Activated gamma-delta T cell (primary cell): ENCODE data around the gene C19orf73.
"Not testable (repeated sequence)": the region's sequence is repeated elsewhere in the genome, so short reads cannot be mapped to it uniquely, and the experiment has no call there.

ENCODE experiments used
- DNase-seq: peaks from one replicate; lab custom pipeline; 2025; lab: John Stamatoyannopoulos, UW

Gene C19orf73

DNA sequence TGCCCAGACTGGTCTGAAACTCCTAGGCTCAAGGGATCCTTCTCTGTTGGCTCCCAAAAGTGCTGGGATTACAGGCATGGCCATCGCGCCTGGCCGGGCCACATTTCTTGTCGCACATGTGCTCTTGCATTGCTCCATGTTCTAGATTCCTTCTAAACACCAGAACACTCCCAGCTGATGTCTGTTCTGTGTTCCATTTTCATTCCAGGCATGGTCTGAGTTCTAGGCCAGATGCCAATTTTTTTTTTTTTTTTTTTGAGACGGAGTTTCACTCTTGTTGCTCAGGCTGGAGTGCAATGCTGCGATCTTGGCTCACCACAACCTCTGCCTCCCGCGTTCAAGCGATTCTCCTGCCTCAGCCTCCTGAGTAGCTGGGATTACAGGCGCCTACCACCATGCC lies 2.9 kb upstream of the C19orf73 start:
- not testable (repeated sequence) for DNase-seq

DNA sequence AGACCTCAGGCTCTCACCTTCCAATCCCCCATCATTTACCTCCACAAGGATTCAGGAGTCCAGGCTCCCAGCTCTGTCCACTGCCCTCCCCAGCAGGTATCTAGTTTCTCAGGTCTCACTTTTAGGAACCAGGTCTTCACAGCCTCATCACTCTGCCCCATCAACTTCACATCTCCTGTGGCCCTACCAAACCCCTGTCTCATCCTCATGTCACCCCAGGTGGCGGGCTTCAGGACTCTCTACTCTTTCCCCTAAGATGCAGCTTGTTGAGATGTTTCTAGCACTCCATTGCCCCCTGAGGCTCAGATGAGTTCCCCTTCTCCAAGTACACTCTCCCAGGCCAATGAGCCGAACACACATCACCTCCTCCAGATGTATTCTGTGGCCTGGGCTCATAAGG lies 1.9 kb upstream of the C19orf73 start:
- no peak for DNase-seq

- no peak for DNase-seq
Measured at GRCh38 chr19:49120325-49120683, 1.4 kb upstream of the C19orf73 start.

DNA sequence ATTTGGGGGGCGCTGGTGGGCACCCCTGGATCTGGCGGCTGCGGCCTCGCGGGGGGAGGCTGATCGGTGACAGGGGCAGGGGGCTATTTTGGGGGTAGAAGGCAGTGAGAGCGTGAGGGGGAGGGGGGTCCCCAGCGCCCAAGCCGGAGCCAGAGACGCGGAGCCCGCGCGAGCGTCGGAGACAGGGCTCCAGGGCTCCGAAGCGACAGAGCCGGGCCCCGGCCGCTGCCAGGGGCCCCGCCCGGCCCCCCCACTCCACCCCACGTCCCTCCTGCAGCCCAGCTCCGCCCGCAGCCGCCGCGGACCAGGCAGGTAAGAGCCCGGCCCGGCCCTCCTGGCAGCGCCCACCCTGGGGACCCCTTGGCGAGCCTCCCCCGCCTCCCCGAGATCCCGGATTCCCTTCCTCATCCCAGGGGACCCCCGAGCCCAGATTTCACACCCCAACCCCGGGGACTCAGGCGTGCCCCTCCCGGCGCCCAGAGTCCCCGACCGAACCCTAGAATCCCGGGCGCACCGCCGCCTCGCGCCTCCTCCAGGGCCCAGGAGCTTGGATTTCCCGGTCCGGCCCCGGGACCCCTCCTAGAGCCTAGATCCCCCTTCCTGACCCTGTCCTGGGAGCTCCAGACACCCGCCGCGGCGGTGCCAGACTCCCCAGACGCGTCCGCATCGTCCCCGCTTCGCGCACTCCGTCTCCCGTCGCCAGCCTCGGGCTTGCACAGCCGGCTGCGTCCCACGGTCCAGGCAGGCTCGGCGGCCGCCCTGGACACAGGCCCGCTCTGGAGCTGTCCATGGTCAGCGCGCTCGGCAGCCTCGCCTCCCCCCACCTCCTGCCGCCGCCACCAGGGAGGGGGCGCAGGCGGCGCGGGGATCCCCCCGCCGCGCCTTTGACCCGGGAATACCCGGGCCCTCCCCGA lies 725 bp upstream of the C19orf73 start, which contains the start of gene PPFIA3:
Gene PPFIA3 (plus strand): TSS at position 134 of the 914 bp plus-strand sequence. CDS start 8,330 bp downstream, outside the sequence.
- no peak for DNase-seq

- no peak for DNase-seq
Measured at GRCh38 chr19:49117677-49118564, 1.0 kb downstream of the C19orf73 start.

GRCh38 chr19:49116544-49116943 lies 2.4 kb downstream of the C19orf73 start:
- DNase-seq: no peak

DNA sequence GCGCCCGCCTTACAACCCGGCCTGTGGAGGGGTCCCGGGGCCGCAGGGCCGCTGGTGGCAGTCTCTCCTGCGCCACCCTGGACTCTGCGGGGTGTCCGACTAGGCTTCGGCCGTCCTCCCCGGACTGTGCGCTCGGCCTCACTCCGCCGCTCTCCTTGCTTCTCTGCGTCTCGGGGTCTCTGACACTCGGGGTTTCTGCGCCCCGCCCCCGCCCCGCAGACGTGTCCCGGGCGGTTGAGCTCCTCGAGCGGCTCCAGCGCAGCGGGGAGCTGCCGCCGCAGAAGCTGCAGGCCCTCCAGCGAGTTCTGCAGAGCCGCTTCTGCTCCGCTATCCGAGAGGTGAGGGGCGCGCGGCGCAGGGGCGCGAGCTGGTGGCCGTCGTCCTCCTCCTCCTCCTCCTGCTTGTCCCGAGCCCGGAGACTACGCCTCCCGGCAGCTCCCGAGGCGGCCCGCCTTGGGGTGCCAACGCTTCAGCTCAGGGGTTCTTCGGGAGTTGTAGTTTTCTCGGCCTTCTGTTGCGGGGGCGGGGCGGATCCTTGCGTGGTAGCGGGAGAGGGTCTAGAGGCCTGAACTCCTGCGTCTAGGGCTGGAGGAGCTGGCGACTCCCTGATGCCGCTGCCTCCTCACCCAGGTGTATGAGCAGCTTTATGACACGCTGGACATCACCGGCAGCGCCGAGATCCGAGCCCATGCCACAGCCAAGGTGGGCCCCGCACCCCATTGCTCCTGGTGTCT lies 4.1 kb downstream of the C19orf73 start:
- no peak for DNase-seq

- peak; percentile 63 for DNase-seq
Measured at GRCh38 chr19:49113762-49114629, 4.9 kb downstream of the C19orf73 start, which contains the start of gene LIN7B. LIN7B (plus strand) TSS chr19:49114370; CDS start chr19:49114405, 35 bp downstream.

DNA sequence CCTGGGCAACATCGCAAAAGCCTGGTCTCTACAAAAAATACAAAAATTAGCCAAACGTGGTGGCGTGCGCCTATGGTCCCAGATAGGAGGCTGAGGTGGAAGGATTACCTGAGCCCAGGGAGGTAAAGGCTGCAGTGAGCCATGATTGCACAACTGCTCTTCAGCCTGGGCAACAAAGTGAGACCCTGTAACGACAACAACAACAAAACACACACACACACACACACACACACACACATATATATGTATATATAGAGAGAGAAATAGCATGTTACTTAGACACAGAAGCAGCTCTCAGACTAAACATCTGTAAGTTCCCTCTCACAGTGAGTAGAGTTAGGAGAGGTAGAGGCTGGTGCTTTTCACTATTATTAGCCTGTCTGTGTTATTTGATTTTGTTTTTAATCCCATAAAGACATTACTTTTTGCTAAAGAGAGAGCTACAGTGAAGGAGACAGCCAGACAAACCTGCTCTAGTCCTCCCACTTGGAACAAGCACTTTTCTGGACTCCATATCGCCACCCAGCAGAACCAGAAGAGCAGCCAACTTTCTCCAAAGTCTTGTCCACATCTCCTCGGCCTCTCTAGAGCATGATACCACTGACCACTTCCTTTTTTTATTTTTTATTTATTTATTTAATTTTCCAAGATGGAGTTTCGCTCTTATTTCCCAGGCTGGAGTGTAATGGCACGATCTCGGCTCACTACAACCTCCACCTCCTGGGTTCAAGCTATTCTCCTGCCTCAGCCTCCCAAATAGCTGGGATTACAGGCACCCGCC lies 7.5 kb downstream of the C19orf73 start:
- no peak for DNase-seq

GRCh38 chr19:49110567-49110966 lies 8.4 kb downstream of the C19orf73 start:
- no peak for DNase-seq

DNA sequence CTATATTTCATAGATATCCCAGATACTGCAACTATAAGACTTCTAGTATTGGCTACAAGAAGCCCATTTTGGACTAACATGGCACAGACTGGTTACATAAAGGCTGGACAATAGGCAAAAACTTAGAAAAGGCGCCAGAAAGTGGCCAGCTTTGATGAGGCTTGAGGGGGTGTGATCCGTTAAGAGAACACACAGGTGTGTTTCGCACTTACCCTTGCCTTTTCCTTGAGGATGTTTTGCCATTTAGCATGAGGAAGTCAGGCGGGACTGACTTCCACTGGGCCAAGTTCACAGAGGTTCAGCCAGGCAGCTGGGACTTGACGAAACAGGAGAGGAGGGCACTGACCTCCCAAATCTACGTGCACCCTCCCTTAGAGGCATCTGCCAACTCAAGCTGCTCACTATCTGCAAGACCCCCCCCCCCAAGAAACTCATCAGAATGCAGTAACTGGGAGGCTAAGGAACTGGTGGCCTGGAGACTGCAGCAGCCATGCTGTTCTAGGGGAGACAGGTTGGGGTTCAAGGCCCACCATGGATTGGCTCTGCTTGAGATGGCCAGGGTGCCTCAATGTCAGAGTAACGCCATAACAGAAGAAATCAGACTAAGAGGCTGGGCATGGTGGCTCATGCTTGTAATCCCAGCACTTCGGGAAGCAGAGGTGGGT lies 9.2 kb downstream of the C19orf73 start:
- DNase-seq: no peak

- no peak for DNase-seq
Measured at GRCh38 chr19:49109051-49109450, 9.9 kb downstream of the C19orf73 start.

DNA sequence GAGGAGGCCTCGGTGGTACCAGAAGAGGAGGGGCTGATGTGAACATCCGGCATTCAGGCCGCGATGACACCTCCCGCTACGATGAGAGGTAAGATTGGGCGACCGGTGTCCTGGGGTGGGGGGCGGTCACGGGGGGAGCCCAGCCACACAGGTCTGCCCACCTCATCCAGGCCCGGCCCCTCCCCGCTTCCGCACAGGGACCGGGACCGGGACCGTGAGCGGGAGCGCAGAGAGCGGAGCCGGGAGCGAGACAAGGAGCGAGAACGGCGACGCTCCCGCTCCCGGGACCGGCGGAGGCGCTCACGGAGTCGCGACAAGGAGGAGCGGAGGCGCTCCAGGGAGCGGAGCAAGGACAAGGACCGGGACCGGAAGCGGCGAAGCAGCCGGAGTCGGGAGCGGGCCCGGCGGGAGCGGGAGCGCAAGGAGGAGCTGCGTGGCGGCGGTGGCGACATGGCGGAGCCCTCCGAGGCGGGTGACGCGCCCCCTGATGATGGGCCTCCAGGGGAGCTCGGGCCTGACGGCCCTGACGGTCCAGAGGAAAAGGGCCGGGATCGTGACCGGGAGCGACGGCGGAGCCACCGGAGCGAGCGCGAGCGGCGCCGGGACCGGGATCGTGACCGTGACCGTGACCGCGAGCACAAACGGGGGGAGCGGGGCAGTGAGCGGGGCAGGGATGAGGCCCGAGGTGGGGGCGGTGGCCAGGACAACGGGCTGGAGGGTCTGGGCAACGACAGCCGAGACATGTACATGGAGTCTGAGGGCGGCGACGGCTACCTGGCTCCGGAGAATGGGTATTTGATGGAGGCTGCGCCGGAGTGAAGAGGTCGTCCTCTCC lies 11.1 kb downstream of the C19orf73 start:
- DNase-seq: no peak

- DNase-seq: no peak
Measured at GRCh38 chr19:49106648-49107135, 12.3 kb downstream of the C19orf73 start.

GRCh38 chr19:49104229-49104864 lies 14.6 kb downstream of the C19orf73 start:
- no peak for DNase-seq

DNA sequence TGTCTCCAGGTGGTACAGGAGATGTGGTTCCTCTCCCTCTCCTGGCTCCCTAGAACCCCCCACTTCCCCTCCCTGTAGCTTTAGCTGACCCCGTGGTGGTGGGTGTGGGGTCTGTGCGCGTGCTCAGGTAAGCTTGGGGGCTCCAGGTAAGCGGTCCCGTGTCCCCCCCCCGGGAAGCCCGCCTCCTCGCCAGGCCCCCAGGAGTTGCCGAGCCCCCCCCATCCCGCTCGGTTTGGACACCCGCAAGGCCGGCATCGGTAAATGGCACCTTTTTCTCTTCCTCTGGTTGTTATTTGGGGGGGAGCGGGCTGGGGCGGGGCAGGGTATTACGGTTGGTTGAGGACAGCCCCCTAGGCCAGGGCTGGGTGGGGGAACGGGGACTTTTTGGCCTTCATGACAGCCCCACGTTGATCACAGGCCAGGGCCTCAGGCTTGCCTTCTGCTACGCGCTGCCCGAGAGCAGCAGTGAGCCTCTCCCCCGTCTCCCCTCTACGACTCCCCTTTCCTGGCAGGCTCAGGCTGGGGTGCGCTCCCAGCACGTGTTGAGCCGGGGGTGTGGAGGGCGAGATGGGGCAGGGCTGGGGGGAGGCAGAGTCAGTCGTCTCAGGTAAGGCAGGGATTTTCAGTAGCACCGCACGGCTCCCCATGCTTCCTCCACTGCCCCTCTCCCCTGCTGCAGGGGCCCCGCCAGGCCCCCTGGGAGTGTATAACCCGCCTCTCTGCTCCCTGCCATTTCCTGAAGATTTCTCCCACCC lies 15.4 kb downstream of the C19orf73 start:
- DNase-seq: no peak

GRCh38 chr19:49102303-49102702 lies 16.6 kb downstream of the C19orf73 start:
- no peak for DNase-seq
